NCI-H345 treated with DMSO at 0.1 percent for 48 hours (cell line): ENCODE results near the gene JUN.

Experiments
- DNase-seq: peaks from one replicate; lab custom pipeline; 2025; ENCODE audit not compliant: unreplicated experiment; lab: John Stamatoyannopoulos, UW

Gene JUN

GRCh38 chr1:58783993-58784757 lies at the start of gene JUN:
JUN (minus strand) TSS chr1:58784047; CDS start chr1:58783070, 977 bp downstream.
- peak; percentile 98 for DNase-seq

GRCh38 chr1:58833166-58833565 lies 49.3 kb upstream of the JUN start:
- DNase-seq = no peak

- no peak for DNase-seq
Observed at GRCh38 chr1:58830291-58830690, 46.4 kb upstream of the JUN start.

GRCh38 chr1:58829866-58830265 lies 46.0 kb upstream of the JUN start:
- no peak for DNase-seq

- no peak for DNase-seq
Observed at GRCh38 chr1:58827298-58827697, 43.5 kb upstream of the JUN start.

- DNase-seq = no peak
Observed at GRCh38 chr1:58824753-58825389, 41.0 kb upstream of the JUN start.

GRCh38 chr1:58823481-58824010 lies 39.7 kb upstream of the JUN start:
- no peak for DNase-seq

- DNase-seq = no peak
Observed at GRCh38 chr1:58821309-58821708, 37.5 kb upstream of the JUN start.

- no peak for DNase-seq
Observed at GRCh38 chr1:58818976-58819375, 35.1 kb upstream of the JUN start.

GRCh38 chr1:58818075-58818474 lies 34.2 kb upstream of the JUN start:
- DNase-seq = no peak

GRCh38 chr1:58816747-58817221 lies 32.9 kb upstream of the JUN start:
- no peak for DNase-seq

- DNase-seq = peak; percentile 64
Observed at GRCh38 chr1:58816072-58816746, 32.4 kb upstream of the JUN start.

- no peak for DNase-seq
Observed at GRCh38 chr1:58815686-58816071, 31.8 kb upstream of the JUN start.

GRCh38 chr1:58815069-58815685 lies 31.3 kb upstream of the JUN start:
- DNase-seq = no peak

- no peak for DNase-seq
Observed at GRCh38 chr1:58814251-58815068, 30.6 kb upstream of the JUN start.

- DNase-seq = no peak
Observed at GRCh38 chr1:58813801-58814200, 30.0 kb upstream of the JUN start.

GRCh38 chr1:58813361-58813760 lies 29.5 kb upstream of the JUN start:
- DNase-seq = no peak

GRCh38 chr1:58812926-58813325 lies 29.1 kb upstream of the JUN start:
- no peak for DNase-seq

GRCh38 chr1:58812468-58812867 lies 28.6 kb upstream of the JUN start:
- no peak for DNase-seq

GRCh38 chr1:58811303-58811702 lies 27.5 kb upstream of the JUN start:
- peak; percentile 11 for DNase-seq
